ENCODE measurements around the gene TLE4.

The TLE4 gene

DNA sequence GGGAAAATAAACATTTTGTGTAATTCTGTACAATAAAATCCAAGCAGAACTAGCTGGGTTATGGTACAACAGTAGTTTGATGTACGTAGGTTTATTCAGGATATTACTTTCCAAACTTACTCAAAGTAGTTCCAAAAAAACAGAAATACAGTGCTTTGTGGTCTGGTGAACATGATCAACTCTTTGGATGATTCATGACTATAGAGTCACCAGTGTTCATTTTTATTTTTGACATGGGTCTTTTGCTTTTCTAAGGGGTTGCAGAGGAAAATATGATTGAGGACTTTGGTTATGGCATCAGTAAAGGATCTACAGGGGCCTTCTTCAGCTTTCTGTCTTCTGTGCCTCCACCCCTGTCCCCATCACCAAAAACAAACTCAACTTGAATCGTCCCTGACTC is 127.2 kb downstream of the TLE4 start:
- Histone ChIP-seq H3K9ac (ENCODE audit: low read depth, low read length) (no peak overlapping the region), H3K9me3 (ENCODE audit: control insufficient read depth, insufficient read depth, low read length) (no peaks in the 10 kb centered on the region; the same call in 1 of the 2 replicates), H3K4me1 (ENCODE audit: insufficient read depth, low read length) (peaks cover 19% of the 10 kb centered on the region), H3K36me3 (ENCODE audit: insufficient read depth, low read length) (no peaks in the 10 kb centered on the region)

GRCh38 chr9:79699479-79699878 is 127.7 kb downstream of the TLE4 start:
- H3K9ac ChIP-seq (ENCODE audit: low read depth, low read length): no peak overlapping the region
- no peaks in the 10 kb centered on the region; the same call in 1 of the 2 replicates for H3K9me3 ChIP-seq (ENCODE audit: control insufficient read depth, insufficient read depth, low read length)
- peaks cover 14% of the 10 kb centered on the region for H3K4me1 ChIP-seq (ENCODE audit: insufficient read depth, low read length)
- H3K36me3 ChIP-seq (ENCODE audit: insufficient read depth, low read length): no peaks in the 10 kb centered on the region

DNA sequence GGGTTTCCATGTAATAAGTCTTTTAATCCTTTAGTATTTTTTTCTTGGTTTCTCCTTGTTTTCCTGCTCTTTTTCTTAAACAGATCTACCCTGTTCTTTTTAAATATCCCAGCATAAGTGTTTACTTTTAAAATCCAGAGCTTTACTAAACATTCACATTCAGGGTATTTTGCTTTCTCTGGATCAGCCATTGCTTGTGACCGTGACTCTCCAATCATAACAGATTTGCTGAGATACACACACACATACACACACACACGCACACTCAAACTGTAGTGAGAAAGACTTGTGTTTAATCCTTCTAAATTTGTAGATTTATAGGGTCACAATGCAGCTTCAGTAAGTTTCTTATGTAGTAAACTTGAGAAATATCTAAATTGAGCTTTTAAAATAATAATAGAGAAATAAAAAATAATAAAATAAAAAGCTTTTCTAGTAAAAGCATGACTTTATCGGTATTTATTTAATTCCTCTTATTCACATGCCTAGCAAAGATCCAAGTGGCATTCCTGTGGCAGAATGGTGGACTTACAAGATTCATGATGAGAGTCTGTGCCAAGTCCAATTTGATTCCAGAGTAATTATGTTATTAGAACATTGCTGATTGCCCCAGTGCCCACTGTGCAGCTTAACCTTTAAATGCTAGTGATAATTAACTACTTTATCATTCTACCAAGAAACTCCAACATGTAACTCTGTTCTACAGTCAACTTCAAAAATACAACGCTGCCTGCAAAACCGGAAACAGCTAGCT is 129.0 kb downstream of the TLE4 start:
- H3K4me1 ChIP-seq (ENCODE audit: insufficient read depth, low read length): peaks cover 12% of the 10 kb centered on the region; the same call in 1 of the 2 replicates
- H3K9ac ChIP-seq (ENCODE audit: low read depth, low read length): no peak overlapping the region
- no peaks in the 10 kb centered on the region for H3K36me3 ChIP-seq (ENCODE audit: insufficient read depth, low read length)
- H3K9me3 ChIP-seq (ENCODE audit: control insufficient read depth, insufficient read depth, low read length): no peaks in the 10 kb centered on the region

GRCh38 chr9:79701651-79702050 is 129.9 kb downstream of the TLE4 start:
- Histone ChIP-seq H3K9ac (ENCODE audit: low read depth, low read length) (no peak overlapping the region), H3K36me3 (ENCODE audit: insufficient read depth, low read length) (no peaks in the 10 kb centered on the region), H3K9me3 (ENCODE audit: control insufficient read depth, insufficient read depth, low read length) (no peaks in the 10 kb centered on the region), H3K4me1 (ENCODE audit: insufficient read depth, low read length) (peaks cover 6% of the 10 kb centered on the region; the same call in 1 of the 2 replicates)

GRCh38 chr9:79705704-79706103 is 133.9 kb downstream of the TLE4 start:
- Histone ChIP-seq H3K36me3 (ENCODE audit: insufficient read depth, low read length) (peaks cover 7% of the 10 kb centered on the region), H3K4me1 (ENCODE audit: insufficient read depth, low read length) (peaks cover 15% of the 10 kb centered on the region), H3K9me3 (ENCODE audit: control insufficient read depth, insufficient read depth, low read length) (no peaks in the 10 kb centered on the region), H3K9ac (ENCODE audit: low read depth, low read length) (no peak overlapping the region)

DNA sequence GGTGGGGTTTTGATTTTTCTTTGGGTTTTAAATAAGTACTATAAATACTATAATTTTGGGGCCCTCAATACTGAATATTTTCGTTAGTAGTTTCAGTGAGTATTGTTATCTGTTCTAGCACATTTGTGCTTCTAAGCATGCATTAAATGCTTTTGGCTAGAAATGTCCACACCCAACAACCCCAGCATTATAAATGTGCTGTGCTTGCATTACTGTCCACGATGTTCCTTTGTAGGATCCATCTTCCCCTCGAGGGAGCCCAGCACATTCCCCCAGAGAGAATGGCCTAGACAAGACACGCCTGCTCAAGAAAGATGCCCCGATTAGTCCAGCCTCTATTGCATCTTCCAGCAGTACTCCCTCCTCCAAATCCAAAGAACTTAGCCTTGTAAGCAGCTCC is 134.7 kb downstream of the TLE4 start:
- no peaks in the 10 kb centered on the region for H3K9me3 ChIP-seq (ENCODE audit: control insufficient read depth, insufficient read depth, low read length)
- peaks cover 7% of the 10 kb centered on the region for H3K36me3 ChIP-seq (ENCODE audit: insufficient read depth, low read length)
- no peak overlapping the region for H3K9ac ChIP-seq (ENCODE audit: low read depth, low read length)
- H3K4me1 ChIP-seq (ENCODE audit: insufficient read depth, low read length): peaks cover 15% of the 10 kb centered on the region

DNA sequence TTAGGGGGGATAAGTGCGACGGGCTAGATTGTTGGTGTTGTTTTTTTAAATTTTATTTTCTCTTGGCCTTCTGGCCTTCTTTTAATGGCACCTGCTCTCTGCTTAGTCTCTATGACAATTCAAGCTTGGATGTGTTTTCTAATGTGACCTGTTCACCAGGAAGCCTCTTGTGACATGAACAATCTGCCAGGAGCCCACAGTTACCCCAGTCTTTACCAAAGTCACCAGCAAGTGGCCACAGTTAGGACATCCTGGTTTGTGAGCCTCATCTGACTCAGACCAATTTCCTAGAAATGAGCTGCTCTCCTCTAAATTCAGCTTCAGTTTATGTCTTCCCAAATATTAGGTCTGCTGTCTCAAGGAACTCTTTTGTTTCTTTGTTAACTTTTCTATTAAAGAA is 135.8 kb downstream of the TLE4 start:
- Histone ChIP-seq H3K36me3 (ENCODE audit: insufficient read depth, low read length) (peaks cover 9% of the 10 kb centered on the region), H3K9me3 (ENCODE audit: control insufficient read depth, insufficient read depth, low read length) (no peaks in the 10 kb centered on the region), H3K4me1 (ENCODE audit: insufficient read depth, low read length) (peaks cover 15% of the 10 kb centered on the region), H3K9ac (ENCODE audit: low read depth, low read length) (no peak overlapping the region)

DNA sequence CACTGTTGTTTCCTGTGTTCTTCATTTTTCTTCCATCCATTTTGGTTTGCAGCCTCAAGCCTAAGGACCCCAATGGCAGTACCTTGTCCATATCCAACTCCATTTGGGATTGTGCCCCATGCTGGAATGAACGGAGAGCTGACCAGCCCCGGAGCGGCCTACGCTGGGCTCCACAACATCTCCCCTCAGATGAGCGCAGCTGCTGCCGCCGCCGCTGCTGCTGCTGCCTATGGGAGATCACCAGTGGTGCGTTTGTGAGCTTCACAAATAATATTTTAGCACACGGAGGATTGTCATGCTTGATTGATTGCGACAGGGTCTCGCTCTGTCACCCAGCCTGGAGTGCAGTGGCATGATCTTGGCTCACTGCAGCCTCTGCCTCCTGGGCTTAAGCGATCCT is 136.8 kb downstream of the TLE4 start:
- peaks cover 9% of the 10 kb centered on the region for H3K36me3 ChIP-seq (ENCODE audit: insufficient read depth, low read length)
- H3K9ac ChIP-seq (ENCODE audit: low read depth, low read length): no peak overlapping the region
- H3K4me1 ChIP-seq (ENCODE audit: insufficient read depth, low read length): peaks cover 15% of the 10 kb centered on the region
- H3K9me3 ChIP-seq (ENCODE audit: control insufficient read depth, insufficient read depth, low read length): no peaks in the 10 kb centered on the region

DNA sequence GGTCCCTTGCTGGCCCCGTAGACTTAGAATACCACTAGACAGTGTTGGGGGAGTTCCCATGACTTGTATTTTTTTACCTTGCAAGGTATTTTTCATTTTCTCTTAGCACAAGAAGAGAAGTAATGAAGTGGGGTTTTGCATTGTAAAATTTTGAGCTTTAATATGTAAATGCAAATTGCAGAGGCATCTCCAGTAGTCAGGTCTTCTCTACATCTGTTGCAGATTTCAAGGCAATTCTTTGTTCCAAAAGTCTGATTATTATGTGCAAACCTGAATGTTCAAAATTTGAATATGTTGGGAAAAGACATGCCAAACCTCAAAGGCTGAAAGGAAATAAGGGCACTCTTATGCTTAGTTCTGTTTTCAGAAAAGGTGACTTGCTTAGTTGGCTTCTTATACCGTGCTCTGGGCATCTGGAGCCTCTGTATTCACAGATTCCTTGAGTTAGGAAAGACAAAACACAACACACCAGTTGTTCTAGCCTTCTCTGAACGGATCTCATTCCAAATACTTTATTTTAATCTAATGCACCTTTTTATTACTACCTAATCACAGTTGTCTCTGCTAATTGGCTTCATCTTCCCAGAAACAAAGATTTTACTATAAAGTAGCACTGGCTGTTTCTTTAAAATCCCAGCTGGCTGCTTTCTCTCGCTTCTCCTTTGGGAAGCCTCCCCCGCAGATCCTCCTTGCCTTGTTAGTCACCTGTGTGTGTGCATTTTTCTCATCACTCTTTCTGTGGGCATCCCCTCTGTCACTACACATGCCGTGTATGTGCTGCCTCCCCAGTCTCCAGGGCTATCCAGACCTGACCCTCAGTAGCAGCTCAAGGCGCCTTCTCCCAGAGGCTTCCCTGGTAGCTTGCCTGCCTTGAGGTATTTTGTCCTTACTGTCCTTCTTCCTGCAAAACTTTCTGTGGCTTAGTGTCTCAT is 138.2 kb downstream of the TLE4 start:
- Histone ChIP-seq H3K9ac (ENCODE audit: low read depth, low read length) (no peak overlapping the region), H3K4me1 (ENCODE audit: insufficient read depth, low read length) (peaks cover 11% of the 10 kb centered on the region), H3K36me3 (ENCODE audit: insufficient read depth, low read length) (peaks cover 9% of the 10 kb centered on the region), H3K9me3 (ENCODE audit: control insufficient read depth, insufficient read depth, low read length) (no peaks in the 10 kb centered on the region)

DNA sequence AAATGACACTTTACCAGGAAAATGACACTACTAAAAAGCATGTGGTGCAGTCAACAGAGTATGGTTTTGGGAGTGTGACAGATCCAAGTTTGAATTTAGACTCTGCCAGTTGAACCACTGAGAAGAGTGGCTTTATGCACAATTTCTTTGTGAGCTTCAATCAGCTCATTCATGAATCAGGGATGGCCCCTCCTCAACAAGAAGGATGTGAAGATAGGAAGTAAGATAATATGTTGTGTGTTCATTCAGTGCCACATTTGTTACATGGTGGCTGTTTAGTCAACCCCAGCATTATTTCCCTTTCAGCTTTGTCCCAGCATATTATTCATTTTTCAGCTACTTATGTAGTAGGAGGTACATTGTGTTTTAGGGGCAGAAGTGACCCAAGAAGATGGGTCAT is 140.1 kb downstream of the TLE4 start:
- no peak overlapping the region for H3K9ac ChIP-seq (ENCODE audit: low read depth, low read length)
- peaks cover 9% of the 10 kb centered on the region for H3K36me3 ChIP-seq (ENCODE audit: insufficient read depth, low read length)
- H3K9me3 ChIP-seq (ENCODE audit: control insufficient read depth, insufficient read depth, low read length): no peaks in the 10 kb centered on the region
- peaks cover 11% of the 10 kb centered on the region for H3K4me1 ChIP-seq (ENCODE audit: insufficient read depth, low read length)

- Histone ChIP-seq H3K9me3 (ENCODE audit: control insufficient read depth, insufficient read depth, low read length) (no peaks in the 10 kb centered on the region), H3K9ac (ENCODE audit: low read depth, low read length) (no peak overlapping the region), H3K36me3 (ENCODE audit: insufficient read depth, low read length) (peaks cover 11% of the 10 kb centered on the region), H3K4me1 (ENCODE audit: insufficient read depth, low read length) (no peaks in the 10 kb centered on the region)
Observed at GRCh38 chr9:79719021-79719420, 147.3 kb downstream of the TLE4 start.

DNA sequence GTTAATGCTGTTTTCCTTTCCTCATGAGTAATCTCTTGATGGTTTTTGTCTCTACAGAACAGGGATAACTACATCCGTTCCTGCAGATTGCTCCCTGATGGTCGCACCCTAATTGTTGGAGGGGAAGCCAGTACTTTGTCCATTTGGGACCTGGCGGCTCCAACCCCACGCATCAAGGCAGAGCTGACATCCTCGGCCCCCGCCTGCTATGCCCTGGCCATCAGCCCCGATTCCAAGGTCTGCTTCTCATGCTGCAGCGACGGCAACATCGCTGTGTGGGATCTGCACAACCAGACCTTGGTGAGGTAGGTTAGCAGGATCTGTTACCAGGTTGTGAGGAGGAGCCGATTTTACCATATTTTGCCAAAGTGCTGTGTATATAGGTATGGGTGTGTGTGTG is 148.2 kb downstream of the TLE4 start:
- peaks cover 11% of the 10 kb centered on the region for H3K36me3 ChIP-seq (ENCODE audit: insufficient read depth, low read length)

GRCh38 chr9:79731171-79731890 is 159.6 kb downstream of the TLE4 start:
- Histone ChIP-seq H3K4me1 (ENCODE audit: insufficient read depth, low read length) (no peaks in the 10 kb centered on the region), H3K9me3 (ENCODE audit: control insufficient read depth, insufficient read depth, low read length) (no peaks in the 10 kb centered on the region), H3K36me3 (ENCODE audit: insufficient read depth, low read length) (no peaks in the 10 kb centered on the region), H3K9ac (ENCODE audit: low read depth, low read length) (no peak overlapping the region)

More for the DNA sequence above, 148.2 kb downstream of the TLE4 start:
- no peak overlapping the region for H3K9ac ChIP-seq (ENCODE audit: low read depth, low read length)
- H3K9me3 ChIP-seq (ENCODE audit: control insufficient read depth, insufficient read depth, low read length): no peaks in the 10 kb centered on the region
- H3K4me1 ChIP-seq (ENCODE audit: insufficient read depth, low read length): no peaks in the 10 kb centered on the region

- Histone ChIP-seq H3K36me3 (ENCODE audit: insufficient read depth, low read length) (no peaks in the 10 kb centered on the region), H3K9ac (ENCODE audit: low read depth, low read length) (no peak overlapping the region), H3K9me3 (ENCODE audit: control insufficient read depth, insufficient read depth, low read length) (no peaks in the 10 kb centered on the region), H3K4me1 (ENCODE audit: insufficient read depth, low read length) (no peaks in the 10 kb centered on the region)
Observed at GRCh38 chr9:79735023-79735779, 163.4 kb downstream of the TLE4 start.
